Caco-2 (cell line): ENCODE data around the gene PRCP. TPM values are rescaled to one million over a fixed set of nuclear protein-coding genes. Genes with fewer than 3 reads are reported as not detected.

Source experiments
- BruUV-seq: library from RNA; stranded (reverse); fragments of 400-500 nt; replicated peaks from 2 replicates; lab custom pipeline; 2021; lab: Mats Ljungman, UMichigan
- CTCF ChIA-PET: fragments of 300-600 bp; sonication (Branson Sonifier 250); formaldehyde crosslinking; loops from one replicate; lab custom pipeline; 2022; ENCODE audit warnings: antibody characterized with exemption; lab: Charles Lee
- POLR2A ChIA-PET: fragments of 300-600 bp; sonication (Branson Sonifier 250); formaldehyde crosslinking; loops from one replicate; lab custom pipeline; 2022; ENCODE audit warnings: antibody characterized with exemption; lab: Charles Lee
- DNase-seq, 2 experiments: peaks; one replicate each; pipeline versions ENCODE4 v3.0.0 to v3.0.0-alpha.2; 2020 to 2022
- H3K27me3 ChIP-seq: replicated peaks from 2 replicates; pipeline ENCODE4 v1.6.0; 2011; ENCODE audit warnings: low read length; ENCODE audit not compliant: control insufficient read depth, insufficient read depth
- H3K36me3 ChIP-seq: 2 replicates; pipeline ENCODE4 v1.5.1; 2011; ENCODE audit warnings: low read length; ENCODE audit not compliant: control insufficient read depth, insufficient read depth
- H3K4me1 ChIP-seq: fragments of 250-450 bp; sonication (Bioruptor Pico); 2 replicates; pipeline ENCODE4 v1.5.1; 2020; ENCODE audit warnings: mild to moderate bottlenecking
- H3K4me3 ChIP-seq: 2 replicates; pipeline ENCODE4 v1.5.1; 2011; ENCODE audit warnings: low read depth, mild to moderate bottlenecking, control low read depth, low read length
- H3K9me3 ChIP-seq: fragments of 250-450 bp; sonication (Bioruptor Pico); 2 replicates; pipeline ENCODE4 v1.5.1; 2020; ENCODE audit warnings: mild to moderate bottlenecking, moderate library complexity
- H3K27ac Mint-ChIP-seq: one replicate; pipeline ENCODE4 v1.8.0; 2022; ENCODE audit warnings: mixed read lengths; ENCODE audit not compliant: unreplicated experiment
- H3K27me3 Mint-ChIP-seq: one replicate; pipeline ENCODE4 v1.8.0; 2022; ENCODE audit warnings: mixed read lengths; ENCODE audit not compliant: insufficient read depth, unreplicated experiment
- H3K36me3 Mint-ChIP-seq: one replicate; pipeline ENCODE4 v1.8.0; 2022; ENCODE audit warnings: mild to moderate bottlenecking, mixed read lengths; ENCODE audit not compliant: insufficient read depth, unreplicated experiment
- H3K4me1 Mint-ChIP-seq: one replicate; pipeline ENCODE4 v1.8.0; 2022; ENCODE audit warnings: low read depth, mixed read lengths; ENCODE audit not compliant: unreplicated experiment
- H3K4me3 Mint-ChIP-seq: one replicate; pipeline ENCODE4 v1.8.0; 2022; ENCODE audit warnings: mild to moderate bottlenecking, moderate library complexity, mixed read lengths; ENCODE audit not compliant: unreplicated experiment
- H3K9me3 Mint-ChIP-seq: one replicate; pipeline ENCODE4 v1.8.0; 2022; ENCODE audit warnings: mixed read lengths; ENCODE audit not compliant: unreplicated experiment
- CTCF ChIP-seq, 2 experiments: fragments of 200-600 bp in 1 of 2; IDR thresholded peaks; 1 replicate in 1 of 2; 2 replicates in 1 of 2; pipeline versions ENCODE4 v1.5.1 to v1.8.0; 2011 to 2022; ENCODE audit warnings: antibody characterized with exemption in 1 of 2, control low read depth in 1 of 2, inconsistent platforms in 1 of 2, low read depth in 1 of 2, low read length in 1 of 2, mild to moderate bottlenecking in 1 of 2, moderate library complexity in 1 of 2; ENCODE audit not compliant: insufficient read depth in 1 of 2, severe bottlenecking in 1 of 2, unreplicated experiment in 1 of 2
- intact Hi-C: fragments of 100-400 bp; cut with micrococcal nuclease; formaldehyde crosslinking; loops from one replicate; pipeline ENCODE4 v1.10.0; 2022; ENCODE audit not compliant: unreplicated experiment
- total RNA-seq: library from RNA; stranded (reverse); gene quantifications from 2 replicates; pipeline ENCODE4 v1.2.3, GENCODE V29; 2022

Gene PRCP
- total RNA-seq, 1 experiment from 2014 or later = 107 TPM

GRCh38 chr11:82907371-82907770, 7.1 kb upstream of the PRCP start:
- peaks cover 19% of the 10 kb centered on the region for H3K4me1 Mint-ChIP-seq
- no peaks in the 10 kb centered on the region for H3K9me3 ChIP-seq
- TF ChIP-seq CTCF (IDR thresholded peaks at IDR 0.05; ENCODE audit: insufficient read depth in 1 of 2, low read depth in 1 of 2, low read length in 1 of 2, severe bottlenecking in 1 of 2, unreplicated experiment in 1 of 2) = no peak
- no peaks in the 10 kb centered on the region; the same call in 1 of the 2 replicates for H3K4me1 ChIP-seq
- peaks cover 3% of the 10 kb centered on the region for H3K36me3 Mint-ChIP-seq
- no peaks in the 10 kb centered on the region for H3K27me3 ChIP-seq
- no peak for DNase-seq
- H3K9me3 Mint-ChIP-seq = no peaks in the 10 kb centered on the region
- no TSS peak for BruUV-seq
- CTCF ChIA-PET = interaction anchor here (0.9 kb wide), 1 partner anchor 17 kb away, joined by 3 read pairs; no protein-coding TSS in a partner anchor
- H3K36me3 ChIP-seq = no peaks in the 10 kb centered on the region
- H3K4me3 ChIP-seq = no peak overlapping the region
- intact Hi-C loops = loop anchor here (5.0 kb wide), 1 partner anchor 265 kb away; no protein-coding TSS in a partner anchor
- H3K27me3 Mint-ChIP-seq = no peaks in the 10 kb centered on the region
- POLR2A ChIA-PET = no interaction called here
- no peak overlapping the region for H3K27ac Mint-ChIP-seq
- no peak overlapping the region for H3K4me3 Mint-ChIP-seq

GRCh38 chr11:82906931-82907330, 6.7 kb upstream of the PRCP start:
- Mint-ChIP-seq H3K36me3 (peaks cover 6% of the 10 kb centered on the region), H3K4me1 (peaks cover 21% of the 10 kb centered on the region), H3K27me3 (no peaks in the 10 kb centered on the region), H3K27ac (no peak overlapping the region), H3K4me3 (no peak overlapping the region), H3K9me3 (no peaks in the 10 kb centered on the region)
- Histone ChIP-seq H3K4me3 (no peak overlapping the region), H3K36me3 (no peaks in the 10 kb centered on the region), H3K27me3 (no peaks in the 10 kb centered on the region), H3K4me1 (no peaks in the 10 kb centered on the region; the same call in 1 of the 2 replicates), H3K9me3 (no peaks in the 10 kb centered on the region)
- no peak for DNase-seq
- ChIA-PET CTCF (interaction anchor here (0.9 kb wide), 1 partner anchor 17 kb away, joined by 3 read pairs; no protein-coding TSS in a partner anchor), POLR2A (no interaction called here)
- BruUV-seq = no TSS peak
- intact Hi-C loops = loop anchor here (1.0 to 5.0 kb wide), 8 partner anchors 20 to 913 kb away; partner anchors contain the start of gene RAB30
- no peak for TF ChIP-seq CTCF (IDR thresholded peaks at IDR 0.05; ENCODE audit: insufficient read depth in 1 of 2, low read depth in 1 of 2, low read length in 1 of 2, severe bottlenecking in 1 of 2, unreplicated experiment in 1 of 2)

GRCh38 chr11:82906236-82906635, 6.0 kb upstream of the PRCP start:
- no peaks in the 10 kb centered on the region for H3K36me3 ChIP-seq
- Mint-ChIP-seq H3K4me1 (peaks cover 21% of the 10 kb centered on the region), H3K4me3 (no peak overlapping the region), H3K27ac (no peak overlapping the region), H3K9me3 (no peaks in the 10 kb centered on the region), H3K36me3 (peaks cover 13% of the 10 kb centered on the region), H3K27me3 (no peaks in the 10 kb centered on the region)
- DNase-seq = no peak
- no peaks in the 10 kb centered on the region for H3K9me3 ChIP-seq
- no peaks in the 10 kb centered on the region for H3K27me3 ChIP-seq
- no TSS peak for BruUV-seq
- ChIA-PET POLR2A (no interaction called here), CTCF (no interaction called here)
- peak; percentile 59 to 75 for TF ChIP-seq CTCF (IDR thresholded peaks at IDR 0.05; ENCODE audit: insufficient read depth in 1 of 2, low read depth in 1 of 2, low read length in 1 of 2, severe bottlenecking in 1 of 2, unreplicated experiment in 1 of 2)
- H3K4me1 ChIP-seq = no peaks in the 10 kb centered on the region; the same call in 1 of the 2 replicates
- no peak overlapping the region for H3K4me3 ChIP-seq
- intact Hi-C loops = loop anchor here (1.0 to 5.0 kb wide), 8 partner anchors 21 to 914 kb away; partner anchors contain the start of gene RAB30
